ENCODE measurements around the gene KNDC1. TPM values are rescaled to one million over a fixed set of nuclear protein-coding genes. Genes with fewer than 3 reads are reported as not detected.

Gene KNDC1
- total RNA-seq, 1 donor from 2014 or later = not detected

DNA sequence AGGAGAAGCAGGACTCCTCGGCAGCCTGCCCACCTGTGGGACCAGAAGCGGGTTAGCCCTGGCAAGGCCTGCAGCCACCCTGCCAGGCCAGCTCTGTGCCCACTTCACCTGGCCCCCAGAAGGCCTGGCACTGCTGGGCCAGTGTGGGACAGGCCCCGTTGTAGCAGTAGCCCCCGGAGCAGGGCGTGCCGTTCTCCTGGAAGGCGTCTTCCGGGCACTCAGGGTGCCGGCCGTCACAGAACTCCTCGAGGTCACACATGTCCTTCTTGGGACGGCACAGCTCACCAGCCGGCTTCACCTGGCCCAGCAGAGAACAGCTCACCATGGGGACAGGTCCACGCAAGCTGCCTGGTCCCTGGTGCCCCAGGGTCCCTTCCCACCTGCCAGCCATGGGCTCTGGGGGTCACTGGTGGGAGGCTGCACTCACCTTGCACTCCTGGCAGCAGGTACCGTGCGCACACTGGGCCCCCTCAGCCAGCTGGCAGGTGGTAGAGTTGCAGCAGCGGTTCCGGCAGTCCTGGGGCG, 110.8 kb downstream of the KNDC1 start:
- no peaks in the 10 kb centered on the region for H3K27me3 Mint-ChIP-seq (ENCODE audit: unreplicated experiment)
- DNase-seq (ENCODE audit: extremely low spot score, unreplicated experiment) = no peak
- no peaks in the 10 kb centered on the region for H3K4me1 Mint-ChIP-seq (ENCODE audit: unreplicated experiment)
- H3K4me3 Mint-ChIP-seq (ENCODE audit: unreplicated experiment) = no peak overlapping the region
- H3K27ac Mint-ChIP-seq (ENCODE audit: unreplicated experiment) = no peak overlapping the region
- TF ChIP-seq, protein P1, sequence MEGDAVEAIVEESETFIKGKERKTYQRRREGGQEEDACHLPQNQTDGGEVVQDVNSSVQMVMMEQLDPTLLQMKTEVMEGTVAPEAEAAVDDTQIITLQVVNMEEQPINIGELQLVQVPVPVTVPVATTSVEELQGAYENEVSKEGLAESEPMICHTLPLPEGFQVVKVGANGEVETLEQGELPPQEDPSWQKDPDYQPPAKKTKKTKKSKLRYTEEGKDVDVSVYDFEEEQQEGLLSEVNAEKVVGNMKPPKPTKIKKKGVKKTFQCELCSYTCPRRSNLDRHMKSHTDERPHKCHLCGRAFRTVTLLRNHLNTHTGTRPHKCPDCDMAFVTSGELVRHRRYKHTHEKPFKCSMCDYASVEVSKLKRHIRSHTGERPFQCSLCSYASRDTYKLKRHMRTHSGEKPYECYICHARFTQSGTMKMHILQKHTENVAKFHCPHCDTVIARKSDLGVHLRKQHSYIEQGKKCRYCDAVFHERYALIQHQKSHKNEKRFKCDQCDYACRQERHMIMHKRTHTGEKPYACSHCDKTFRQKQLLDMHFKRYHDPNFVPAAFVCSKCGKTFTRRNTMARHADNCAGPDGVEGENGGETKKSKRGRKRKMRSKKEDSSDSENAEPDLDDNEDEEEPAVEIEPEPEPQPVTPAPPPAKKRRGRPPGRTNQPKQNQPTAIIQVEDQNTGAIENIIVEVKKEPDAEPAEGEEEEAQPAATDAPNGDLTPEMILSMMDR (IDR thresholded peaks at IDR 0.05) = no peak
- H3K9me3 Mint-ChIP-seq (ENCODE audit: unreplicated experiment) = no peaks in the 10 kb centered on the region
- H3K36me3 Mint-ChIP-seq (ENCODE audit: unreplicated experiment) = no peaks in the 10 kb centered on the region

DNA sequence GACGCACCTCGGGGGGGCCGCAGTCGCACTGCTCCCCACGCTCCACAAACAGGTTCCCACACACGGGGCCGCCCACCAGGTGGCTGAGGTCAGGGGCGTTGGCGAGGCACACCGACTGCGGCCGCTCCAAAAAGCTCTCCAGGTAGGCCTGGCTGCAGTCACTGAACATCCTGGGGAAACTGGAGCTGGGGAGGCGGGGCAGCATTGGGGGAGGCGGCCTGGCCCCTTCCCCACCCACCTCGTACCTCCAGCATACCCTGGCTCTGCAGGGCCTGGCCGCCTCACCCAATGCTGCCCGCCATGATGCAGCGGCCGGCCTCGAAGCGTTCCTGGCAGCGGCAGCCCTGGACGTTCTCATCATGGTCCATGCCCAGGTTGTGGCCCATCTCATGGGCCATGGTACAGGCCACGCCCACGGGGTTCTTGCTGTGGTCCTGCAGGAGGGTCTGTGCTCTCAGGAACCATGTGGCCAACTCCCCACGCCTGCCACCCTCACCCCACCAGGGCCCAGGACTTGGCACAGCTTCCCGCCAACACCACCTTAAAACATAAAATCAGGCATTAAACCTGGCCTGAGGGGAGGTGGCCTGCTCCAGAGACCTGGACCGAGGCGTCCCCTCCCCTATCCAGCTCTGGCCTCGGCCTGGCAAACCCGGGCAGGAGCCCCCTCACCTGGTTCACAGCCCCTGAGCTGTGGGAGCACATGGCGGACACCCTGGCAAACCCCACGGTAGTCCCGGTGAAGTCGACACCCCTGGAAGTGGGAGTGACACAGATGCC, 111.7 kb downstream of the KNDC1 start:
- H3K27me3 Mint-ChIP-seq (ENCODE audit: unreplicated experiment) = no peaks in the 10 kb centered on the region
- H3K4me3 Mint-ChIP-seq (ENCODE audit: unreplicated experiment) = no peak overlapping the region
- H3K9me3 Mint-ChIP-seq (ENCODE audit: unreplicated experiment) = no peaks in the 10 kb centered on the region
- no peaks in the 10 kb centered on the region for H3K4me1 Mint-ChIP-seq (ENCODE audit: unreplicated experiment)
- no peak overlapping the region for H3K27ac Mint-ChIP-seq (ENCODE audit: unreplicated experiment)
- no peaks in the 10 kb centered on the region for H3K36me3 Mint-ChIP-seq (ENCODE audit: unreplicated experiment)
- TF ChIP-seq, protein P1 (IDR thresholded peaks at IDR 0.05) = no peak
- no peak for DNase-seq (ENCODE audit: extremely low spot score, unreplicated experiment)

DNA sequence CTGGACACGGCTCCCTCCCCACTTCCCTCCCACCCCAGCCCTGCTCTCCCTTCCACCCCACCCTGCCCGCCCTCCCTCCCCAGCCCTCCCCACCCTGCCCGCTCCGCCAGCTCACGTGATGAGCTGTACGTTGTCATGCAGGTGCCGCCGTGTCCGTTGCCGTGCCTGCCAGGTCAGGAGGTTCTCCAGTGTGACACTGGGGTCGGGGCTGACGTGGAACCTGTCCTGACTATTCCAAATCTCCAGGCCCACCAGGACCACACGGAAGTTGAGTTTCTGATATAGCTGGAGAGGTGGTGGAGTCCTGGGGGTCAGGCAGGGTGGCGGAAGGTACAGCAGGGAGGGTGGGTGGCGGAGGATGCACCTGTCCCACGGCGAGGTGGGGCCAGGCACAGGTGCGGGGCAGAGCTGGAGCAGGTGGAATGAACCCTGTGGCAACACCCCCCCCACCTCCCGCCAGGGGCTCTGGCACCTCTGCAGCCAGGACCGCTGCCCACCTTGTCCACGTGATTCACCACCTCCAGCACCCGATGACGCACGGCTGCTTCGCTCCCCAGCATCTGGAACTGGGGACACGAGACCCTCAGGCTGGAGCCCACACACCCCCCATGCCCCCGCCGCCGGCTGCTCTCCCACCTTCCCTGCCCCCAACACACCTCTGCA, 112.4 kb downstream of the KNDC1 start:
- Mint-ChIP-seq H3K4me3 (ENCODE audit: unreplicated experiment) (no peak overlapping the region), H3K36me3 (ENCODE audit: unreplicated experiment) (no peaks in the 10 kb centered on the region), H3K27me3 (ENCODE audit: unreplicated experiment) (no peaks in the 10 kb centered on the region), H3K4me1 (ENCODE audit: unreplicated experiment) (no peaks in the 10 kb centered on the region), H3K9me3 (ENCODE audit: unreplicated experiment) (no peaks in the 10 kb centered on the region), H3K27ac (ENCODE audit: unreplicated experiment) (no peak overlapping the region)
- TF ChIP-seq, protein P1 (IDR thresholded peaks at IDR 0.05) = no peak
- no peak for DNase-seq (ENCODE audit: extremely low spot score, unreplicated experiment)

DNA sequence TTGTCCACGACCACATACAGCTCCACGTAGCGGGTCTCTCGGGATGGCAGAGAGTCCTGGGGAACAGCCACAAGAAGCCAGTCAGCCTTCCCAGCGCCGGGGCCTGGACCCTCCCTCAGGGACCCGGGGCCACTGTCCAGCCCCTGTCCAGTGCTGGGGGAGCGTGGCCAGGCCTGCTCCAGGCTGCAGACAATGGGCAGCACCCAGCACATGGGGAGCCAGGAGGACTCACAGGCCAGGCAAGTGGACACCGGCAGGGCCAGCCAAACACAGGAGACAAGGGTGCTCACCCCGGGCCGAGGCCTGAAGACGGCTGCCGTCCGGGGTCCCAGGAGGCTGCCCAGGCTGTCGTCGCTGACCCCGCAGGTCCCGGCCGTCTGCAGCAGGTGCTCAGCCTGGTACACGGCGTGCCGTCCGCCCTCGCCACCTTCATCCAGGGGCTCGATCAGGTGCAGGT, 113.0 kb downstream of the KNDC1 start:
- H3K4me3 Mint-ChIP-seq (ENCODE audit: unreplicated experiment) = no peak overlapping the region
- DNase-seq (ENCODE audit: extremely low spot score, unreplicated experiment) = no peak
- H3K4me1 Mint-ChIP-seq (ENCODE audit: unreplicated experiment) = peaks cover 1% of the 10 kb centered on the region
- no peaks in the 10 kb centered on the region for H3K27me3 Mint-ChIP-seq (ENCODE audit: unreplicated experiment)
- no peaks in the 10 kb centered on the region for H3K9me3 Mint-ChIP-seq (ENCODE audit: unreplicated experiment)
- H3K27ac Mint-ChIP-seq (ENCODE audit: unreplicated experiment) = no peak overlapping the region
- H3K36me3 Mint-ChIP-seq (ENCODE audit: unreplicated experiment) = no peaks in the 10 kb centered on the region
- TF ChIP-seq, protein P1 (IDR thresholded peaks at IDR 0.05) = no peak

DNA sequence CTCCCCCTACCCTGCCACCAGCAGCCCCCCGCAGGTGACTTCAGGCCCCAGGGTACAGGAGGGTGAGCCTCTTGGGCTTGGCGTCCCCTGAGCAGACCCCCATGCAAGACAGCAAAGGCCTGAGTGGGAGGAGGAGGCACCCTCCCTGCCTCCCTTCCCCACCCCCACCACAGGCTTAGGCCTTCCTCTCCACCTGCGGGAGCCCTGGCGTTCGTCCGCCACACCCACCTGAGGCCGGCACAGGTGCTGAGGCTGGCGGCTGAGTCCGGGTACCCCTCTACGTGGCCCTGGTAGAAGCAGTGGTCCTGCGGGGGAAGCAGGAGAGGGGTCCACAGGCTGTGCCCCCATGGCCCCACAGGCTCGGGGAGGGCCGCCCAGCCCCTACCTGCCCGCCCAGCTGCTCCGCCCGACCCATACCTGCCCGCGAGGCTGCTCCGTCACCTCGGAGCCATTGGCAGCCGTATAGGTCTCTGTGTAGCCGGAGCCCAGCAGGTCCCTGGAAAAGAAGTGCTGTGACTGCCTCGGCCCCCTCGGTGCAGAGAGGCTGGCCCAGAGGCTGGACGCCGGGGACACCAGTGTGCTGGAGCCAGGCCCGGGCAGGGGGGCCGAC, 113.6 kb downstream of the KNDC1 start:
- no peak for DNase-seq (ENCODE audit: extremely low spot score, unreplicated experiment)
- Mint-ChIP-seq H3K9me3 (ENCODE audit: unreplicated experiment) (no peaks in the 10 kb centered on the region), H3K27me3 (ENCODE audit: unreplicated experiment) (no peaks in the 10 kb centered on the region), H3K4me1 (ENCODE audit: unreplicated experiment) (peaks cover 8% of the 10 kb centered on the region), H3K27ac (ENCODE audit: unreplicated experiment) (no peak overlapping the region), H3K4me3 (ENCODE audit: unreplicated experiment) (no peak overlapping the region), H3K36me3 (ENCODE audit: unreplicated experiment) (no peaks in the 10 kb centered on the region)
- TF ChIP-seq, protein P1 (IDR thresholded peaks at IDR 0.05) = no peak

Data from osteocyte (in vitro differentiated cells).